DOHH2 (cell line): Measurements from ENCODE around the gene MGAT4A.
A peak's percentile ranks its signal among the peaks of the same experiment; 100 is the strongest.
"Not testable (repeated sequence)": the region's sequence is repeated elsewhere in the genome, so short reads cannot be mapped to it uniquely, and the experiment has no call there.

Experiments
- H3F3A ChIP-seq: fragments of 200-600 bp; sonication (generic), shearing (Covaris generic); 2 replicates; pipeline ENCODE4 v1.6.0; 2016; ENCODE audit warnings: antibody characterized with exemption, mild to moderate bottlenecking; ENCODE audit not compliant: control insufficient read depth, insufficient read depth
- H3K27ac ChIP-seq: fragments of 200-600 bp; sonication (generic); 2 replicates; pipeline ENCODE4 v1.5.1; 2014; ENCODE audit warnings: low read depth, mild to moderate bottlenecking, low read length, moderate library complexity
- H3K27me3 ChIP-seq: fragments of 200-600 bp; sonication (generic); 2 replicates; pipeline ENCODE4 v1.6.1; 2014; ENCODE audit warnings: mild to moderate bottlenecking, low read length, mixed read lengths; ENCODE audit not compliant: control insufficient read depth
- H3K36me3 ChIP-seq: fragments of 200-600 bp; sonication (generic); 2 replicates; pipeline ENCODE4 v1.6.1; 2014; ENCODE audit warnings: mild to moderate bottlenecking, low read length, moderate library complexity, mixed read lengths; ENCODE audit not compliant: control insufficient read depth
- H3K4me1 ChIP-seq: fragments of 200-600 bp; sonication (generic); 2 replicates; pipeline ENCODE4 v1.6.1; 2014; ENCODE audit warnings: mild to moderate bottlenecking, low read length, mixed read lengths; ENCODE audit not compliant: control insufficient read depth
- H3K4me2 ChIP-seq: fragments of 200-600 bp; sonication (generic); 2 replicates; pipeline ENCODE4 v1.6.0; 2014; ENCODE audit warnings: mild to moderate bottlenecking, low read length, moderate library complexity
- H3K4me3 ChIP-seq: fragments of 200-600 bp; sonication (generic); 2 replicates; pipeline ENCODE4 v1.5.1; 2014; ENCODE audit warnings: mild to moderate bottlenecking, low read length, mixed read lengths
- H3K79me2 ChIP-seq: fragments of 200-600 bp; sonication (generic); 2 replicates; pipeline ENCODE4 v1.6.1; 2014; ENCODE audit warnings: mild to moderate bottlenecking, low read length, mixed read lengths; ENCODE audit not compliant: control insufficient read depth
- H3K9me2 ChIP-seq: fragments of 200-600 bp; sonication (generic); replicated peaks from 2 replicates; pipeline ENCODE4 v1.6.1; 2014; ENCODE audit warnings: mild to moderate bottlenecking, low read length, mixed read lengths; ENCODE audit not compliant: control insufficient read depth
- H3K9me3 ChIP-seq: fragments of 200-600 bp; sonication (generic); 2 replicates; pipeline ENCODE4 v1.6.1; 2014; ENCODE audit warnings: antibody characterized with exemption, low read length, mixed read lengths; ENCODE audit not compliant: control insufficient read depth, insufficient read depth
- H4K20me1 ChIP-seq: fragments of 200-600 bp; sonication (generic); 2 replicates; pipeline ENCODE4 v1.6.0; 2014; ENCODE audit warnings: low read depth, mild to moderate bottlenecking, antibody characterized with exemption, low read length, moderate library complexity; ENCODE audit not compliant: control insufficient read depth, insufficient read depth
- EZH2phosphoT487 ChIP-seq: fragments of 200-600 bp; sonication (generic); IDR thresholded peaks from 2 replicates; pipeline ENCODE4 v1.6.1; 2017; ENCODE audit warnings: borderline replicate concordance, mild to moderate bottlenecking, antibody characterized with exemption, low read length, moderate library complexity, mixed read lengths
- TF ChIP-seq, protein P1 (sequence below): fragments of 200-600 bp; sonication (generic); IDR thresholded peaks from one replicate; pipeline ENCODE4 v1.5.1; 2014; ENCODE audit warnings: antibody characterized with exemption, mild to moderate bottlenecking, low read depth, low read length; ENCODE audit not compliant: poor library complexity, severe bottlenecking

The MGAT4A gene

DNA sequence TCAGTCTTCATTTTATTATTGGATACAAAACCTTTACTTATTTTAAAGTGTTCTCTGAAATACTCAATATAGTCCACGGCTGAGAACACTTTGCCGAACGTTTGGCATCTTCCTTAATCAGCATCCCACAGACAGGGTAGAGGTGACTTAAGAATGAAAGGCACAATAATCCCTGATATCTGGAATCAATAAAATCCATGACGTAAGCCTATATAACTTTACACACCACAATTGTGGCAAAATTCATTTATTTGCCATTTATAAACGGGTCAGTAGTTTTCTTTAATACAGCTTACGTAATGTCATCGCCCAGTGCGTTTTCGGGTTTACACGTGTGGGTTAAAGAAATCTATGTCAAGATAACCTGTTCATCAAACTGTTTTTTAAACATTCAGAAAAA lies 1.3 kb downstream of the MGAT4A start:
- Histone ChIP-seq H3K4me2 (peak overlapping the region; percentile 70), H3F3A (peaks cover 2% of the 10 kb centered on the region; the same call in 1 of the 2 replicates), H3K36me3 (no peaks in the 10 kb centered on the region), H3K4me1 (peaks cover 46% of the 10 kb centered on the region), H4K20me1 (no peaks in the 10 kb centered on the region), H3K9me2 (no peaks in the 10 kb centered on the region), H3K27ac (no peak overlapping the region), H3K79me2 (no peaks in the 10 kb centered on the region), H3K27me3 (peaks cover 30% of the 10 kb centered on the region), H3K4me3 (peak overlapping the region; percentile 77), H3K9me3 (no peaks in the 10 kb centered on the region)
- TF ChIP-seq EZH2phosphoT487, result no peak
- TF ChIP-seq, protein P1, sequence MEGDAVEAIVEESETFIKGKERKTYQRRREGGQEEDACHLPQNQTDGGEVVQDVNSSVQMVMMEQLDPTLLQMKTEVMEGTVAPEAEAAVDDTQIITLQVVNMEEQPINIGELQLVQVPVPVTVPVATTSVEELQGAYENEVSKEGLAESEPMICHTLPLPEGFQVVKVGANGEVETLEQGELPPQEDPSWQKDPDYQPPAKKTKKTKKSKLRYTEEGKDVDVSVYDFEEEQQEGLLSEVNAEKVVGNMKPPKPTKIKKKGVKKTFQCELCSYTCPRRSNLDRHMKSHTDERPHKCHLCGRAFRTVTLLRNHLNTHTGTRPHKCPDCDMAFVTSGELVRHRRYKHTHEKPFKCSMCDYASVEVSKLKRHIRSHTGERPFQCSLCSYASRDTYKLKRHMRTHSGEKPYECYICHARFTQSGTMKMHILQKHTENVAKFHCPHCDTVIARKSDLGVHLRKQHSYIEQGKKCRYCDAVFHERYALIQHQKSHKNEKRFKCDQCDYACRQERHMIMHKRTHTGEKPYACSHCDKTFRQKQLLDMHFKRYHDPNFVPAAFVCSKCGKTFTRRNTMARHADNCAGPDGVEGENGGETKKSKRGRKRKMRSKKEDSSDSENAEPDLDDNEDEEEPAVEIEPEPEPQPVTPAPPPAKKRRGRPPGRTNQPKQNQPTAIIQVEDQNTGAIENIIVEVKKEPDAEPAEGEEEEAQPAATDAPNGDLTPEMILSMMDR, result no peak

DNA sequence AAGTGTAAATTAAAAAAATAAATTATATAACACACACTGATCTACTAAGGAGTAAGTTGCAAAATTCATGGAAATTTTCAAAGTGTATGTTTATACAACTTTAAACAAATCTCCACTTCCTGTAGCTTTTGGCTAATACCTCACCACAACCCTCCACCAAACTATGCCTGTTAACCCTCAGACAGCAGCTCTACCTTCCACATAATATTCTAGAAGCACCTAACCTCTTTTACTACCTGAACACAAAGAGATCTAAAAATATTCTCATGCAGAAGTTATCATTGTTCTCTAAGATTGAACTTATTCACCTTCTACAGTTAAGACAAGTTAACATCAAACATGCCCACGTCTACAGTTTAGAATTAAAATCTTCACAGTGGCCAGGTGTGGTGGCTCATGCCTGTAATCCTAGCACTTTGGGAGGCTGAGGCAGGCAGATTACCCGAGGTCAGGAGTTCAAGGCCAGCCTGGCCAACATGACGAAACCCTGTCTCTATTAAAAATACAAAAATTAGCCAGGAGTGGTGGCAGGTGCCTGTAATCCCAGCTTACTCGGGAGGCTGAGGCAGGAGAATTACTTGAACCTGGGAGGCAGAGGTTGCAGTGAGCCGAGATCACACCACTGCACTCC lies 2.7 kb downstream of the MGAT4A start:
- not testable (repeated sequence) for H3F3A ChIP-seq, H3K9me2 ChIP-seq, H3K9me3 ChIP-seq, H3K27ac ChIP-seq, H3K79me2 ChIP-seq, H3K4me3 ChIP-seq, H4K20me1 ChIP-seq, H3K36me3 ChIP-seq
- H3K27me3 ChIP-seq, result peaks cover 26% of the 10 kb centered on the region
- peaks cover 38% of the 10 kb centered on the region for H3K4me1 ChIP-seq
- peak overlapping the region; percentile 26 for H3K4me2 ChIP-seq

DNA sequence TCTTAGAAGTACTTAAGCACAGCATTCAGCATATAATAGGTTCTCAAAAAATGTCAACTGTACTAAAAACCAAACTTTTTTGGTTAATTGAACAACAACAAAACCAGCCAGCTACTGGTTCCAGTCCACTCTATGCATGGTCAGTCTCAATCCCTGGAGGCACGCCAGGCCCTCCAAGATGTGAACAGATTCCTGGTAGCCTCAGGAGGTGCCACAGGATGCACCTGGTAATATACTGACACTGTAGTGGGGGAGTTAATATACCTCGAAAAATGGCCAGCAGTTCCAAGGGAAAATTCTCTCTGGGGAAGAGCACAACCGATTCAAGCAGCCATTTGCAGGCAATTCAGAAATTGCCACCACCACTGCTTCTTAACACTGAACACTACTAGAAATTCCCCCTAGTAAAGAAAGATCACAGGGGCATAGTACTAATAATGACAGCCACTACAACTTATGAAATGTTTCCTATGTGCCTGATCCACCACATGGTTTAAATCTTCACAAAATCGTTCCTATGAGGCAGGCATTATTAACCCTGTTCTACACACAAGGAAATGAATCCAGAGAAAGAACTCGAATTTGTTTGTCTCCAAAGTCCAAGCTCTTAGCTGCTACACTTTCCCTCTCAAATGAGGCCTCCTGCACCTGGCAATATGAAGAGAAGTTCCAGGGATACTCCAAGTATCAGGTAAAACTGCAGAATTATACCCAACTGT lies 3.4 kb downstream of the MGAT4A start:
- H4K20me1 ChIP-seq, result no peaks in the 10 kb centered on the region
- peaks cover 38% of the 10 kb centered on the region for H3K4me1 ChIP-seq
- no peak overlapping the region for H3K27ac ChIP-seq
- H3K79me2 ChIP-seq, result no peaks in the 10 kb centered on the region
- H3K4me2 ChIP-seq, result no peak overlapping the region; the same call in 1 of the 2 replicates
- H3K9me2 ChIP-seq, result no peaks in the 10 kb centered on the region
- H3F3A ChIP-seq, result peaks cover 2% of the 10 kb centered on the region; the same call in 1 of the 2 replicates
- no peaks in the 10 kb centered on the region for H3K36me3 ChIP-seq
- peaks cover 24% of the 10 kb centered on the region for H3K27me3 ChIP-seq
- H3K4me3 ChIP-seq, result no peak overlapping the region
- H3K9me3 ChIP-seq, result no peaks in the 10 kb centered on the region
- TF ChIP-seq EZH2phosphoT487, result no peak
- TF ChIP-seq, protein P1, result no peak

DNA sequence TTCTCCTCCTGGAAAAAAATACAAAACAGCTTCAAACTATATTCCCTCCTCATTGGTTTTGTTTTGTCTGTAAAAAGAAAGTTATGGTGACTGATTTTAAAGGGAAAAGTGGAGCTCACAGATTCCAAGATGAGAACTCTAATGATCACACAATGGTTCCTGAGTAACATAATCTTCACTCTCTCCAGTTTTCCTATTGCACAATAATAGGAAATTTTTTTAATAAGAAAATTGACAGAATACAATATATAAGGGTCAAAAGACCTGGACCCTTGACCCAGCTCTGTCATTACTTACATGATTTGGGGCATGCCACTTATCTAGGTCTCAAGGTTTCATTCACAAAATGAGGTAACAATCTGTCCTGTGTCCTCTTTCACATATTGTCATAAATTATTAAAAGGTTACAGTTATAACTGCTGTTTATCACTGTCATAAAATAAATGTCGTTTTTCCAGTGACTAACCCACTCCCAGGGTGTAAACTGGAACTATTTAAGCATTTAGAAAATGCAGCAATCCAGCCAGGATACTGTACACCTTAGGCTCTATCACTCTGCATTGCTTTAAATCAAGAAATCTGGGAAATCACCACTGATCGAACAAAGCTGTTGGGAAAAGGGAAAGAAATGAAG lies 4.1 kb downstream of the MGAT4A start:
- H3K4me3 ChIP-seq, result no peak overlapping the region
- peaks cover 32% of the 10 kb centered on the region for H3K4me1 ChIP-seq
- peaks cover 2% of the 10 kb centered on the region; the same call in 1 of the 2 replicates for H3F3A ChIP-seq
- no peaks in the 10 kb centered on the region for H3K9me3 ChIP-seq
- H3K27ac ChIP-seq, result no peak overlapping the region
- no peaks in the 10 kb centered on the region for H3K9me2 ChIP-seq
- no peak for TF ChIP-seq EZH2phosphoT487
- TF ChIP-seq, protein P1, result no peak
- no peaks in the 10 kb centered on the region for H3K36me3 ChIP-seq
- H3K27me3 ChIP-seq, result peaks cover 19% of the 10 kb centered on the region
- no peak overlapping the region for H3K4me2 ChIP-seq
- no peaks in the 10 kb centered on the region for H4K20me1 ChIP-seq
- no peaks in the 10 kb centered on the region for H3K79me2 ChIP-seq
